Measurements from ENCODE around the gene NR6A1. TPM values are rescaled to one million over a fixed set of nuclear protein-coding genes. Genes with fewer than 3 reads are reported as not detected.
A peak's percentile ranks its signal among the peaks of the same experiment; 100 is the strongest.

Gene NR6A1
- total RNA-seq, 1 experiment from 2014 or later, result 99.3 TPM

- H2AFZ ChIP-seq (ENCODE audit: low read length), result no peak within 1 kb of the TSS
- peaks cover 47% of the 10 kb centered on the region for H3K27me3 Mint-ChIP-seq (ENCODE audit: low read depth)
- no peak within 1 kb of the TSS for H2BK15ac ChIP-seq (ENCODE audit: low read depth, low read length)
- no peak within 1 kb of the TSS for H3K56ac ChIP-seq (ENCODE audit: insufficient read length, low read depth, low read length)
- no peak within 1 kb of the TSS for H3K27ac ChIP-seq (ENCODE audit: insufficient read length, low read depth, low read length)
- no peaks in the 10 kb centered on the region for H3K79me1 ChIP-seq (ENCODE audit: insufficient read depth, low read depth, low read length, poor library complexity, severe bottlenecking)
- H3K14ac ChIP-seq (ENCODE audit: insufficient read depth, low read length), result peak within 1 kb of the TSS; percentile 69
- peaks cover 2% of the 10 kb centered on the region; the same call in 1 of the 2 replicates for H3K27me3 ChIP-seq (ENCODE audit: insufficient read depth, low read length)
- no peak within 1 kb of the TSS for H2AK5ac ChIP-seq (ENCODE audit: insufficient read length, low read length)
- H3K23ac ChIP-seq (ENCODE audit: insufficient read length, low read depth, low read length), result no peak within 1 kb of the TSS
- peak within 1 kb of the TSS; percentile 76 to 91 for H3K4me3 Mint-ChIP-seq
- no peak within 1 kb of the TSS for H2BK5ac ChIP-seq (ENCODE audit: insufficient read length, low read length)
- H3K9ac ChIP-seq (ENCODE audit: extremely low read depth, insufficient read length, low read length), result peak within 1 kb of the TSS; percentile 15
- H4K91ac ChIP-seq (ENCODE audit: insufficient read length, low read depth, low read length), result no peak within 1 kb of the TSS
- H3K4me1 ChIP-seq (ENCODE audit: insufficient read depth, low read length), result peaks cover 5% of the 10 kb centered on the region; the same call in 1 of the 2 replicates
- no peaks in the 10 kb centered on the region for H3K79me2 ChIP-seq (ENCODE audit: insufficient read depth, low read length)
- H3K18ac ChIP-seq (ENCODE audit: insufficient read length, low read depth, low read length), result peak within 1 kb of the TSS; percentile 48
- peaks cover 9% of the 10 kb centered on the region for H3K23me2 ChIP-seq (ENCODE audit: insufficient read length, low read depth, low read length, poor library complexity, severe bottlenecking)
- no peak within 1 kb of the TSS for H3T11ph ChIP-seq (ENCODE audit: low read length)
- peaks cover 2% of the 10 kb centered on the region in 2 experiments; a peak in 1 of 5 replicates for H3K9me3 Mint-ChIP-seq
- H3K4me2 ChIP-seq (ENCODE audit: insufficient read depth, insufficient read length, low read length), result peak within 1 kb of the TSS; percentile 68
- peaks cover 30 to 42% of the 10 kb centered on the region in 2 experiments for H3K4me1 Mint-ChIP-seq
- no peak within 1 kb of the TSS for H2BK12ac ChIP-seq (ENCODE audit: insufficient read length, low read depth, low read length)
- H2BK20ac ChIP-seq (ENCODE audit: low read depth, low read length, poor library complexity, severe bottlenecking), result no peak within 1 kb of the TSS
- H4K20me1 ChIP-seq (ENCODE audit: control insufficient read depth, insufficient read depth, insufficient read length), result no peaks in the 10 kb centered on the region
- no peak within 1 kb of the TSS for H2BK120ac ChIP-seq (ENCODE audit: low read depth, low read length, poor library complexity, severe bottlenecking)
- no CpG with 5 or more reads among the region's 87 CpGs for WGBS (ENCODE audit: extremely low coverage, insufficient read length, low lambda C conversion rate)
- no peaks in the 10 kb centered on the region; a peak in 2 of 7 replicates for H3K36me3 Mint-ChIP-seq (ENCODE audit: insufficient read depth in 1 of 3, low read depth in 3 of 3)
- H3K27ac Mint-ChIP-seq, result peak within 1 kb of the TSS in 1 of 3 experiments; percentile 77; a peak in 1 of 7 replicates
- H3K4ac ChIP-seq (ENCODE audit: low read depth, low read length), result no peak within 1 kb of the TSS
- H4K8ac ChIP-seq (replicated peaks; ENCODE audit: insufficient read length, low read depth, low read length), result no peak within 1 kb of the TSS
- peak; percentile 69 for TF ChIP-seq CTCF (conservative IDR thresholded peaks at IDR 0.05)
- H3K9me3 ChIP-seq (ENCODE audit: control insufficient read depth, low read depth, low read length), result no peaks in the 10 kb centered on the region
- no peak within 1 kb of the TSS for H4K5ac ChIP-seq (ENCODE audit: insufficient read length, low read depth, low read length)
- DNase-seq, result no peak
Observed at GRCh38 chr9:124776954-124777648, 6.0 kb upstream of the NR6A1 start, which contains the start of gene OLFML2A. Gene OLFML2A (plus strand): TSS chr9:124777133. CDS start chr9:124777271, 138 bp downstream.

Measured in H9 (cell line).